Measurements from ENCODE around the gene RALGPS1.

The RALGPS1 gene

GRCh38 chr9:127128341-127129072, 213.9 kb downstream of the RALGPS1 start:
- Histone ChIP-seq H3K4me3 (ENCODE audit: low read length) (no peak overlapping the region), H3K27ac (ENCODE audit: low read depth, low read length) (no peak overlapping the region), H3K36me3 (ENCODE audit: control insufficient read depth, low read length) (no peaks in the 10 kb centered on the region), H3K9me3 (ENCODE audit: control insufficient read depth, insufficient read depth, low read length) (no peaks in the 10 kb centered on the region), H4K20me1 (ENCODE audit: control insufficient read depth, insufficient read depth, low read depth, low read length) (no peaks in the 10 kb centered on the region), H3K9me2 (replicated peaks; ENCODE audit: control insufficient read depth, low read length) (no peaks in the 10 kb centered on the region), H3K27me3 (ENCODE audit: control insufficient read depth, low read length) (peaks cover 4% of the 10 kb centered on the region; the same call in 1 of the 2 replicates), H3K79me2 (ENCODE audit: control insufficient read depth, low read length) (no peaks in the 10 kb centered on the region), H3K4me2 (ENCODE audit: low read length) (no peak overlapping the region), H3K4me1 (ENCODE audit: control insufficient read depth, low read length) (peaks cover 9% of the 10 kb centered on the region), H3F3A (ENCODE audit: control insufficient read depth, insufficient read depth) (no peaks in the 10 kb centered on the region)
- no peak for TF ChIP-seq EZH2phosphoT487 (IDR thresholded peaks at IDR 0.05; ENCODE audit: borderline replicate concordance, low read length)
- TF ChIP-seq CTCF (IDR thresholded peaks at IDR 0.05; ENCODE audit: low read depth, low read length, poor library complexity, severe bottlenecking), result no peak

- H3K27ac ChIP-seq (ENCODE audit: low read depth, low read length), result no peak overlapping the region
- H3K27me3 ChIP-seq (ENCODE audit: control insufficient read depth, low read length), result 0 out of 2 replicates have a peak, but pooled peaks cover 4% of the 10 kb centered on the region
- H3F3A ChIP-seq (ENCODE audit: control insufficient read depth, insufficient read depth), result no peaks in the 10 kb centered on the region
- H3K79me2 ChIP-seq (ENCODE audit: control insufficient read depth, low read length), result no peaks in the 10 kb centered on the region
- no peaks in the 10 kb centered on the region for H3K36me3 ChIP-seq (ENCODE audit: control insufficient read depth, low read length)
- H3K9me3 ChIP-seq (ENCODE audit: control insufficient read depth, insufficient read depth, low read length), result no peaks in the 10 kb centered on the region
- TF ChIP-seq EZH2phosphoT487 (IDR thresholded peaks at IDR 0.05; ENCODE audit: borderline replicate concordance, low read length) (no peak), CTCF (IDR thresholded peaks at IDR 0.05; ENCODE audit: low read depth, low read length, poor library complexity, severe bottlenecking) (no peak)
- no peak overlapping the region for H3K4me3 ChIP-seq (ENCODE audit: low read length)
- no peaks in the 10 kb centered on the region for H4K20me1 ChIP-seq (ENCODE audit: control insufficient read depth, insufficient read depth, low read depth, low read length)
- no peak overlapping the region for H3K4me2 ChIP-seq (ENCODE audit: low read length)
- peaks cover 8% of the 10 kb centered on the region for H3K4me1 ChIP-seq (ENCODE audit: control insufficient read depth, low read length)
- H3K9me2 ChIP-seq (replicated peaks; ENCODE audit: control insufficient read depth, low read length), result no peaks in the 10 kb centered on the region
Observed at GRCh38 chr9:127129073-127129717, 214.6 kb downstream of the RALGPS1 start.

GRCh38 chr9:127129718-127130085, 215.1 kb downstream of the RALGPS1 start:
- no peaks in the 10 kb centered on the region for H3F3A ChIP-seq (ENCODE audit: control insufficient read depth, insufficient read depth)
- TF ChIP-seq EZH2phosphoT487 (IDR thresholded peaks at IDR 0.05; ENCODE audit: borderline replicate concordance, low read length) (no peak), CTCF (IDR thresholded peaks at IDR 0.05; ENCODE audit: low read depth, low read length, poor library complexity, severe bottlenecking) (no peak)
- no peaks in the 10 kb centered on the region for H3K36me3 ChIP-seq (ENCODE audit: control insufficient read depth, low read length)
- H3K4me3 ChIP-seq (ENCODE audit: low read length), result no peak overlapping the region
- H3K9me2 ChIP-seq (replicated peaks; ENCODE audit: control insufficient read depth, low read length), result no peaks in the 10 kb centered on the region
- no peaks in the 10 kb centered on the region for H3K9me3 ChIP-seq (ENCODE audit: control insufficient read depth, insufficient read depth, low read length)
- peaks cover 8% of the 10 kb centered on the region for H3K4me1 ChIP-seq (ENCODE audit: control insufficient read depth, low read length)
- no peak overlapping the region for H3K4me2 ChIP-seq (ENCODE audit: low read length)
- no peaks in the 10 kb centered on the region for H4K20me1 ChIP-seq (ENCODE audit: control insufficient read depth, insufficient read depth, low read depth, low read length)
- H3K79me2 ChIP-seq (ENCODE audit: control insufficient read depth, low read length), result no peaks in the 10 kb centered on the region
- no peak overlapping the region for H3K27ac ChIP-seq (ENCODE audit: low read depth, low read length)
- 0 out of 2 replicates have a peak, but pooled peaks cover 4% of the 10 kb centered on the region for H3K27me3 ChIP-seq (ENCODE audit: control insufficient read depth, low read length)

All from DOHH2 (cell line).